GM12878 (cell line): ENCODE results near the gene ZNF526. TPM values are rescaled to one million over a fixed set of nuclear protein-coding genes. Genes with fewer than 3 reads are reported as not detected.
A peak's percentile ranks its signal among the peaks of the same experiment; 100 is the strongest.

Source experiments
- CHD1 ChIP-seq: IDR thresholded peaks from 2 replicates; pipeline ENCODE4 v1.6.1; 2012; ENCODE audit warnings: low read depth, low read length, improper control_type of control experiment
- FOS ChIP-seq: IDR thresholded peaks from 3 replicates; pipeline ENCODE4 v1.6.1; 2011; ENCODE audit warnings: borderline replicate concordance; ENCODE audit not compliant: insufficient read length; ENCODE audit errors: extremely low read depth
- HDAC6 ChIP-seq: fragments of 200-600 bp; sonication (generic); IDR thresholded peaks from one replicate; pipeline ENCODE4 v1.8.0; 2017; ENCODE audit warnings: antibody characterized with exemption; ENCODE audit not compliant: unreplicated experiment
- IKZF2 ChIP-seq, 2 experiments: fragments of 450-650 bp; IDR thresholded peaks; 2 replicates each; pipeline ENCODE4 v1.6.1; 2017; ENCODE audit warnings: mild to moderate bottlenecking in 2 of 2, moderate library complexity in 2 of 2
- NR2C1 ChIP-seq: fragments of 450-650 bp; IDR thresholded peaks from 2 replicates; pipeline ENCODE4 v1.6.1; 2017; ENCODE audit warnings: antibody characterized with exemption, mild to moderate bottlenecking, moderate library complexity
- NR2F1 ChIP-seq: fragments of 450-650 bp; conservative IDR thresholded peaks from 2 replicates; pipeline ENCODE4 v1.6.1; 2017; ENCODE audit warnings: mild to moderate bottlenecking
- SMAD1 ChIP-seq: fragments of 450-650 bp; IDR thresholded peaks from 2 replicates; pipeline ENCODE4 v1.6.1; 2018; ENCODE audit warnings: mild to moderate bottlenecking, low read depth; ENCODE audit not compliant: partially characterized antibody
- SREBF1 ChIP-seq: IDR thresholded peaks from 2 replicates; pipeline ENCODE4 v1.6.1; 2012; ENCODE audit warnings: mild to moderate bottlenecking, low read length
- TCF12 ChIP-seq: IDR thresholded peaks from 2 replicates; pipeline ENCODE4 v1.6.1; 2011; ENCODE audit warnings: low read depth, mild to moderate bottlenecking, low read length
- ZNF622 ChIP-seq: fragments of 450-650 bp; IDR thresholded peaks from 2 replicates; pipeline ENCODE4 v1.6.1; 2017; ENCODE audit warnings: mild to moderate bottlenecking, inconsistent platforms
- polyA plus RNA-seq, 11 experiments: library from polyadenylated mRNA; depleted of rRNA in 4 of 11; unstranded in 6 of 11; stranded (reverse) in 5 of 11; fragments of >200 nt; fragmentation: Nextera tagmentation in 4 of 11; fragmentation: Illumina TruSeq in 1 of 11; extraction: Ambion mirVana in 4 of 11; extraction: Trizol in 1 of 11; gene quantifications; 1 replicate in 1 of 11; 2 replicates in 10 of 11; pipeline versions ENCODE4 v1.2.1 to v1.2.3, GENCODE V29; 2011 to 2016; ENCODE audit warnings: inconsistent platforms in 2 of 11, missing spikeins in 2 of 11, low read depth in 1 of 11
- total RNA-seq, 4 experiments: library from RNA; depleted of rRNA in 3 of 4; stranded (reverse); fragments of >200 nt in 3 of 4; fragmentation: Illumina TruSeq in 1 of 4; extraction: Trizol in 1 of 4; gene quantifications; 2 replicates each; pipeline versions ENCODE4 v1.2.1 to v1.2.3, GENCODE V29; 2013 to 2021
- TF ChIP-seq, protein P1 (sequence below): fragments of 450-650 bp; formaldehyde crosslinking; IDR thresholded peaks from 2 replicates; pipeline ENCODE4 v1.5.0; 2022; ENCODE audit warnings: mild to moderate bottlenecking, missing genetic modification characterization
- TF ChIP-seq, protein P2 (sequence below): fragments of 450-650 bp; IDR thresholded peaks from 2 replicates; pipeline ENCODE4 v1.6.1; 2017; ENCODE audit warnings: mild to moderate bottlenecking, moderate library complexity
- TF ChIP-seq, protein P3 (sequence below): IDR thresholded peaks from 2 replicates; pipeline ENCODE4 v1.6.1; 2011; ENCODE audit warnings: borderline replicate concordance, low read depth, mild to moderate bottlenecking, moderate library complexity, low read length; ENCODE audit not compliant: insufficient read depth, poor library complexity, severe bottlenecking
- TF ChIP-seq, protein P4 (sequence below): fragments of 450-650 bp; formaldehyde crosslinking; IDR thresholded peaks from 2 replicates; pipeline ENCODE4 v1.4.0; 2022; ENCODE audit warnings: mild to moderate bottlenecking, moderate library complexity
- TF ChIP-seq, protein P5 (sequence below): fragments of 450-650 bp; IDR thresholded peaks from 2 replicates; pipeline ENCODE4 v1.6.1; 2017; ENCODE audit warnings: low read depth, mild to moderate bottlenecking, moderate library complexity

Gene ZNF526
- total and polyA plus RNA-seq, 10 of the 15 experiments (the other 5 are each of a cell fraction or from before 2014, with no cell fraction given), result 1.8 to 18.3 (median 5.5) TPM

DNA sequence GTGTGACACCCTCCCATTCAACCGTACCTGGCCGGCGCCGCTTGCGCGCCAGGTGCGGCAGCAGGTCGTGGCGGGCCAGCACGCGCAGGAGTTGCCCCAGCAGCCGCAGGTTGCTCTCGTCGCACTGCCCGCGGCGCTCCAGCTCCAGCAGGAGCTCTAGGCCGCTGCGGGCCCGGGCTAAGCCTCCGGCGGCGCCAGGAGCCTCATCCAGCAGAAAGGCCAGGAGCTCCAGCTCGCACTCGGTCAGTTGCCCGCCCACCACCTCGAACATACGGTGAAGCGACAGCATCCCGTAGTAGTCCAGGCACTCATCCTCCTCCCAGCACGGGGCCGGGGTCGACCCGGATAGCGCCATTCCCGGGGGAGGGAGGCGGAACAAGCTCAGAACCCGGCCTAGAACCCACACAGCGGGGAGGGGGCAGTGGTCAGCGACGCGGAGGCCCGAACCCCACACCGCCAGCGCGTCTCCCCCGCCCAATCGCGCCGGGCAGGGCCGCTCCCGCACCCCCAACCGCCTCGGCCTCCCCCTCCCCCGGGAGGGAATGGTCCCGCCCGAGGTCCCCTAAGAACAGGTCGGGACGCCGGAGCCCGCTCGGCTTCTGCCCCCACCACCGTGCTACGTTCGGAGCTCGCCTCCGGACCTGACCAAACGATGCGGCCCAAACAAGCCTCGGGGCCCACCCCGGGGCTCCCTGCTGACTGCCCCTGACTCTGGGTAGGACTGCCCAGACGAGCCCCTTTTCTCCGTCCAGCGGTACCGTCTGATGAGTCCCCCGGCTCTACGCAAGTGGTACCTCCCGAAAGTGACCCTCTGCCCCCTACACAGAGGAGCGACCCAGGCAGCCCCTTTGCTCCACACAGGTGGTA, 3.2 kb upstream of the ZNF526 start (continued):
- TF ChIP-seq, protein P1, sequence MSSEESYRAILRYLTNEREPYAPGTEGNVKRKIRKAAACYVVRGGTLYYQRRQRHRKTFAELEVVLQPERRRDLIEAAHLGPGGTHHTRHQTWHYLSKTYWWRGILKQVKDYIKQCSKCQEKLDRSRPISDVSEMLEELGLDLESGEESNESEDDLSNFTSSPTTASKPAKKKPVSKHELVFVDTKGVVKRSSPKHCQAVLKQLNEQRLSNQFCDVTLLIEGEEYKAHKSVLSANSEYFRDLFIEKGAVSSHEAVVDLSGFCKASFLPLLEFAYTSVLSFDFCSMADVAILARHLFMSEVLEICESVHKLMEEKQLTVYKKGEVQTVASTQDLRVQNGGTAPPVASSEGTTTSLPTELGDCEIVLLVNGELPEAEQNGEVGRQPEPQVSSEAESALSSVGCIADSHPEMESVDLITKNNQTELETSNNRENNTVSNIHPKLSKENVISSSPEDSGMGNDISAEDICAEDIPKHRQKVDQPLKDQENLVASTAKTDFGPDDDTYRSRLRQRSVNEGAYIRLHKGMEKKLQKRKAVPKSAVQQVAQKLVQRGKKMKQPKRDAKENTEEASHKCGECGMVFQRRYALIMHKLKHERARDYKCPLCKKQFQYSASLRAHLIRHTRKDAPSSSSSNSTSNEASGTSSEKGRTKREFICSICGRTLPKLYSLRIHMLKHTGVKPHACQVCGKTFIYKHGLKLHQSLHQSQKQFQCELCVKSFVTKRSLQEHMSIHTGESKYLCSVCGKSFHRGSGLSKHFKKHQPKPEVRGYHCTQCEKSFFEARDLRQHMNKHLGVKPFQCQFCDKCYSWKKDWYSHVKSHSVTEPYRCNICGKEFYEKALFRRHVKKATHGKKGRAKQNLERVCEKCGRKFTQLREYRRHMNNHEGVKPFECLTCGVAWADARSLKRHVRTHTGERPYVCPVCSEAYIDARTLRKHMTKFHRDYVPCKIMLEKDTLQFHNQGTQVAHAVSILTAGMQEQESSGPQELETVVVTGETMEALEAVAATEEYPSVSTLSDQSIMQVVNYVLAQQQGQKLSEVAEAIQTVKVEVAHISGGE, result no peak
- no peak for TF ChIP-seq SREBF1
- TF ChIP-seq ZNF622, result no peak
- peak; percentile 51 for TF ChIP-seq NR2F1
- TF ChIP-seq FOS, result no peak
- no peak for TF ChIP-seq SMAD1
- TF ChIP-seq, protein P2, sequence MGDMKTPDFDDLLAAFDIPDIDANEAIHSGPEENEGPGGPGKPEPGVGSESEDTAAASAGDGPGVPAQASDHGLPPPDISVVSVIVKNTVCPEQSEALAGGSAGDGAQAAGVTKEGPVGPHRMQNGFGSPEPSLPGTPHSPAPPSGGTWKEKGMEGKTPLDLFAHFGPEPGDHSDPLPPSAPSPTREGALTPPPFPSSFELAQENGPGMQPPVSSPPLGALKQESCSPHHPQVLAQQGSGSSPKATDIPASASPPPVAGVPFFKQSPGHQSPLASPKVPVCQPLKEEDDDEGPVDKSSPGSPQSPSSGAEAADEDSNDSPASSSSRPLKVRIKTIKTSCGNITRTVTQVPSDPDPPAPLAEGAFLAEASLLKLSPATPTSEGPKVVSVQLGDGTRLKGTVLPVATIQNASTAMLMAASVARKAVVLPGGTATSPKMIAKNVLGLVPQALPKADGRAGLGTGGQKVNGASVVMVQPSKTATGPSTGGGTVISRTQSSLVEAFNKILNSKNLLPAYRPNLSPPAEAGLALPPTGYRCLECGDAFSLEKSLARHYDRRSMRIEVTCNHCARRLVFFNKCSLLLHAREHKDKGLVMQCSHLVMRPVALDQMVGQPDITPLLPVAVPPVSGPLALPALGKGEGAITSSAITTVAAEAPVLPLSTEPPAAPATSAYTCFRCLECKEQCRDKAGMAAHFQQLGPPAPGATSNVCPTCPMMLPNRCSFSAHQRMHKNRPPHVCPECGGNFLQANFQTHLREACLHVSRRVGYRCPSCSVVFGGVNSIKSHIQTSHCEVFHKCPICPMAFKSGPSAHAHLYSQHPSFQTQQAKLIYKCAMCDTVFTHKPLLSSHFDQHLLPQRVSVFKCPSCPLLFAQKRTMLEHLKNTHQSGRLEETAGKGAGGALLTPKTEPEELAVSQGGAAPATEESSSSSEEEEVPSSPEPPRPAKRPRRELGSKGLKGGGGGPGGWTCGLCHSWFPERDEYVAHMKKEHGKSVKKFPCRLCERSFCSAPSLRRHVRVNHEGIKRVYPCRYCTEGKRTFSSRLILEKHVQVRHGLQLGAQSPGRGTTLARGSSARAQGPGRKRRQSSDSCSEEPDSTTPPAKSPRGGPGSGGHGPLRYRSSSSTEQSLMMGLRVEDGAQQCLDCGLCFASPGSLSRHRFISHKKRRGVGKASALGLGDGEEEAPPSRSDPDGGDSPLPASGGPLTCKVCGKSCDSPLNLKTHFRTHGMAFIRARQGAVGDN, result no peak
- TF ChIP-seq, protein P3, sequence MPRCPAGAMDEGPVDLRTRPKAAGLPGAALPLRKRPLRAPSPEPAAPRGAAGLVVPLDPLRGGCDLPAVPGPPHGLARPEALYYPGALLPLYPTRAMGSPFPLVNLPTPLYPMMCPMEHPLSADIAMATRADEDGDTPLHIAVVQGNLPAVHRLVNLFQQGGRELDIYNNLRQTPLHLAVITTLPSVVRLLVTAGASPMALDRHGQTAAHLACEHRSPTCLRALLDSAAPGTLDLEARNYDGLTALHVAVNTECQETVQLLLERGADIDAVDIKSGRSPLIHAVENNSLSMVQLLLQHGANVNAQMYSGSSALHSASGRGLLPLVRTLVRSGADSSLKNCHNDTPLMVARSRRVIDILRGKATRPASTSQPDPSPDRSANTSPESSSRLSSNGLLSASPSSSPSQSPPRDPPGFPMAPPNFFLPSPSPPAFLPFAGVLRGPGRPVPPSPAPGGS, result no peak
- TF ChIP-seq CHD1, result peak; percentile 85; the same call in 1 of the 2 replicates
- TF ChIP-seq, protein P4, sequence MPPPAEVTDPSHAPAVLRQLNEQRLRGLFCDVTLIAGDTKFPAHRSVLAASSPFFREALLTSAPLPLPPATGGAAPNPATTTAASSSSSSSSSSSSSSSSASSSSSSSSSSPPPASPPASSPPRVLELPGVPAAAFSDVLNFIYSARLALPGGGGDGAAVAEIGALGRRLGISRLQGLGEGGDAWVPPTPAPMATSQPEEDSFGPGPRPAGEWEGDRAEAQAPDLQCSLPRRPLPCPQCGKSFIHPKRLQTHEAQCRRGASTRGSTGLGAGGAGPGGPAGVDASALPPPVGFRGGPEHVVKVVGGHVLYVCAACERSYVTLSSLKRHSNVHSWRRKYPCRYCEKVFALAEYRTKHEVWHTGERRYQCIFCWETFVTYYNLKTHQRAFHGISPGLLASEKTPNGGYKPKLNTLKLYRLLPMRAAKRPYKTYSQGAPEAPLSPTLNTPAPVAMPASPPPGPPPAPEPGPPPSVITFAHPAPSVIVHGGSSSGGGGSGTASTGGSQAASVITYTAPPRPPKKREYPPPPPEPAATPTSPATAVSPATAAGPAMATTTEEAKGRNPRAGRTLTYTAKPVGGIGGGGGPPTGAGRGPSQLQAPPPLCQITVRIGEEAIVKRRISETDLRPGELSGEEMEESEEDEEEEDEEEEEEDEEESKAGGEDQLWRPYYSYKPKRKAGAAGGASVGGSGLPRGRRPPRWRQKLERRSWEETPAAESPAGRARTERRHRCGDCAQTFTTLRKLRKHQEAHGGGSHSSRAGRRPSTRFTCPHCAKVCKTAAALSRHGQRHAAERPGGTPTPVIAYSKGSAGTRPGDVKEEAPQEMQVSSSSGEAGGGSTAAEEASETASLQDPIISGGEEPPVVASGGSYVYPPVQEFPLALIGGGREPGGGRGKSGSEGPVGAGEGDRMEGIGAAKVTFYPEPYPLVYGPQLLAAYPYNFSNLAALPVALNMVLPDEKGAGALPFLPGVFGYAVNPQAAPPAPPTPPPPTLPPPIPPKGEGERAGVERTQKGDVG (CRISPR knock-in tag), result no peak
- TF ChIP-seq TCF12, result no peak
- TF ChIP-seq NR2C1, result no peak
- TF ChIP-seq IKZF2 (IDR thresholded peaks at IDR 0.05), result no peak
- TF ChIP-seq, protein P5, sequence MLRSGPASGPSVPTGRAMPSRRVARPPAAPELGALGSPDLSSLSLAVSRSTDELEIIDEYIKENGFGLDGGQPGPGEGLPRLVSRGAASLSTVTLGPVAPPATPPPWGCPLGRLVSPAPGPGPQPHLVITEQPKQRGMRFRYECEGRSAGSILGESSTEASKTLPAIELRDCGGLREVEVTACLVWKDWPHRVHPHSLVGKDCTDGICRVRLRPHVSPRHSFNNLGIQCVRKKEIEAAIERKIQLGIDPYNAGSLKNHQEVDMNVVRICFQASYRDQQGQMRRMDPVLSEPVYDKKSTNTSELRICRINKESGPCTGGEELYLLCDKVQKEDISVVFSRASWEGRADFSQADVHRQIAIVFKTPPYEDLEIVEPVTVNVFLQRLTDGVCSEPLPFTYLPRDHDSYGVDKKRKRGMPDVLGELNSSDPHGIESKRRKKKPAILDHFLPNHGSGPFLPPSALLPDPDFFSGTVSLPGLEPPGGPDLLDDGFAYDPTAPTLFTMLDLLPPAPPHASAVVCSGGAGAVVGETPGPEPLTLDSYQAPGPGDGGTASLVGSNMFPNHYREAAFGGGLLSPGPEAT, result no peak
- no peak for TF ChIP-seq HDAC6
